Karpas-422 (cell line): ENCODE data around the gene OR2L3. TPM values are rescaled to one million over a fixed set of nuclear protein-coding genes. Genes with fewer than 3 reads are reported as not detected.

Experiments used
- DNase-seq: peaks from one replicate; pipeline ENCODE4 v3.0.0-alpha.2; 2015
- H2AFZ ChIP-seq: fragments of 200-600 bp; sonication (generic); 2 replicates; pipeline ENCODE4 v1.6.1; 2014; ENCODE audit warnings: antibody characterized with exemption, low read length, mixed read lengths
- H3K27ac ChIP-seq: fragments of 200-600 bp; sonication (generic); 2 replicates; pipeline ENCODE4 v1.5.1; 2014; ENCODE audit warnings: mild to moderate bottlenecking, low read length, moderate library complexity
- H3K27me3 ChIP-seq: fragments of 200-600 bp; sonication (generic); 2 replicates; pipeline ENCODE4 v1.6.1; 2014; ENCODE audit warnings: low read length, mixed read lengths
- H3K36me3 ChIP-seq: fragments of 200-600 bp; sonication (generic); 2 replicates; pipeline ENCODE4 v1.6.1; 2014; ENCODE audit warnings: low read length, mixed read lengths; ENCODE audit not compliant: insufficient read depth
- H3K4me1 ChIP-seq: fragments of 200-600 bp; sonication (generic); 2 replicates; pipeline ENCODE4 v1.6.1; 2014; ENCODE audit warnings: mild to moderate bottlenecking, low read length, mixed read lengths
- H3K4me2 ChIP-seq: fragments of 200-600 bp; sonication (generic); 2 replicates; pipeline ENCODE4 v1.6.1; 2014; ENCODE audit warnings: low read length, low read depth, mild to moderate bottlenecking; ENCODE audit not compliant: poor library complexity, severe bottlenecking
- H3K4me3 ChIP-seq: fragments of 200-600 bp; sonication (generic); 2 replicates; pipeline ENCODE4 v1.5.1; 2014; ENCODE audit warnings: mild to moderate bottlenecking, antibody characterized with exemption, low read length, mixed read lengths
- H3K79me2 ChIP-seq: fragments of 200-600 bp; sonication (generic); 2 replicates; pipeline ENCODE4 v1.6.1; 2014; ENCODE audit warnings: mild to moderate bottlenecking, low read length, mixed read lengths
- H3K9ac ChIP-seq: fragments of 200-600 bp; sonication (generic); 2 replicates; pipeline ENCODE4 v1.6.0; 2014; ENCODE audit warnings: low read length
- H3K9me2 ChIP-seq: fragments of 200-600 bp; sonication (generic), shearing (Covaris generic); replicated peaks from 2 replicates; pipeline ENCODE4 v1.6.0; 2014; ENCODE audit warnings: mild to moderate bottlenecking, low read length, moderate library complexity; ENCODE audit not compliant: insufficient read depth
- H3K9me3 ChIP-seq: fragments of 300-700, 200-600 bp; sonication (generic); 2 replicates; pipeline ENCODE4 v1.6.1; 2014; ENCODE audit warnings: low read length, mixed read lengths
- H4K20me1 ChIP-seq: fragments of 200-600 bp; sonication (generic); 2 replicates; pipeline ENCODE4 v1.6.1; 2014; ENCODE audit warnings: mild to moderate bottlenecking, antibody characterized with exemption, low read length, low read depth; ENCODE audit not compliant: insufficient read depth
- small RNA-seq: library from RNA; depleted of rRNA; stranded (forward); fragments of <200 nt; gene quantifications from one replicate; pipeline ENCODE3, GENCODE V24; 2014
- total RNA-seq: library from RNA; depleted of rRNA; stranded (reverse); fragments of >200 nt; shearing (Covaris generic); gene quantifications from 2 replicates; pipeline ENCODE4 v1.2.3, GENCODE V29; 2014; ENCODE audit warnings: low replicate concordance; rRNA removed

OR2L3 gene
- total RNA-seq, 1 experiment from 2014 or later, result not detected

GRCh38 chr1:248102847-248103246 is 56.2 kb downstream of the OR2L3 start:
- H3K9me3 ChIP-seq, result peaks cover 3% of the 10 kb centered on the region; the same call in 1 of the 2 replicates
- no peaks in the 10 kb centered on the region for H4K20me1 ChIP-seq
- H3K4me3 ChIP-seq, result no peak overlapping the region
- H3K27ac ChIP-seq, result no peak overlapping the region
- no peaks in the 10 kb centered on the region for H3K4me1 ChIP-seq
- no peaks in the 10 kb centered on the region for H3K79me2 ChIP-seq
- H3K4me2 ChIP-seq, result no peak overlapping the region
- no peak for DNase-seq
- no peaks in the 10 kb centered on the region for H3K27me3 ChIP-seq
- no peak overlapping the region for H3K9ac ChIP-seq
- H3K9me2 ChIP-seq, result no peaks in the 10 kb centered on the region
- H3K36me3 ChIP-seq, result no peaks in the 10 kb centered on the region; the same call in 1 of the 2 replicates
- no peak overlapping the region for H2AFZ ChIP-seq

GRCh38 chr1:248111157-248111556 is 64.5 kb downstream of the OR2L3 start:
- peaks cover 18% of the 10 kb centered on the region for H3K9me3 ChIP-seq
- no peaks in the 10 kb centered on the region; the same call in 1 of the 2 replicates for H3K36me3 ChIP-seq
- no peak for DNase-seq
- H3K9me2 ChIP-seq, result no peaks in the 10 kb centered on the region
- H2AFZ ChIP-seq, result no peak overlapping the region
- no peak overlapping the region for H3K4me2 ChIP-seq
- H3K27ac ChIP-seq, result no peak overlapping the region
- no peaks in the 10 kb centered on the region for H3K79me2 ChIP-seq
- no peaks in the 10 kb centered on the region for H3K27me3 ChIP-seq
- H3K4me3 ChIP-seq, result no peak overlapping the region
- H4K20me1 ChIP-seq, result no peaks in the 10 kb centered on the region
- no peaks in the 10 kb centered on the region for H3K4me1 ChIP-seq
- no peak overlapping the region for H3K9ac ChIP-seq

Small RNA genes lying within 50 kb of the gene (small RNA-seq; reads per million reads assigned to genes)
- gene RF00019, result not detected

Other genes starting within 250 kb of the OR2L3 start
- not detected in 2 replicates for gene OR14A16, start 222.7 kb upstream of the OR2L3 start, total RNA-seq
- not detected in 2 replicates for gene OR11L1, start 204.9 kb upstream of the OR2L3 start, total RNA-seq
- not detected in 2 replicates for gene TRIM58, start 189.6 kb upstream of the OR2L3 start, total RNA-seq
- not detected in 2 replicates for gene OR2W3, start 151.2 kb upstream of the OR2L3 start, total RNA-seq
- not detected in 2 replicates for gene OR2T8, start 126.6 kb upstream of the OR2L3 start, total RNA-seq
- not detected in 2 replicates for gene OR2AJ1, start 121.9 kb upstream of the OR2L3 start, total RNA-seq
- not detected in 2 replicates for gene OR2L8, start 98.0 kb upstream of the OR2L3 start, total RNA-seq
- 0.22 TPM in 1 of 2 replicates, not detected in the other for gene OR2AK2, start 81.6 kb upstream of the OR2L3 start, total RNA-seq
- gene OR2L5, start 33.2 kb upstream of the OR2L3 start, total RNA-seq, result 0.19 TPM in 1 of 2 replicates, not detected in the other
- 0.07 TPM in 1 of 2 replicates, not detected in the other for gene OR2L2, start 16.8 kb upstream of the OR2L3 start, total RNA-seq
- not detected in 2 replicates for gene OR2L13, start 48.3 kb downstream of the OR2L3 start, total RNA-seq
- not detected in 2 replicates for gene OR2M5, start 98.3 kb downstream of the OR2L3 start, total RNA-seq
- gene OR2M2, start 128.0 kb downstream of the OR2L3 start, total RNA-seq, result not detected in 2 replicates
- gene OR2M3, start 150.4 kb downstream of the OR2L3 start, total RNA-seq, result not detected in 2 replicates
- not detected in 2 replicates for gene OR2M4, start 184.6 kb downstream of the OR2L3 start, total RNA-seq
- not detected in 2 replicates for gene OR2T33, start 231.1 kb downstream of the OR2L3 start, total RNA-seq